GM18519 (cell line): ENCODE measurements around the gene MT1H.
"Not testable (repeated sequence)": the region's sequence is repeated elsewhere in the genome, so short reads cannot be mapped to it uniquely, and the experiment has no call there.

Source experiments
- ATAC-seq: cut with Tn5 transposase; IDR thresholded peaks from one replicate; pipeline ENCODE4 v1.9.1; 2021; ENCODE audit warnings: mild to moderate bottlenecking, moderate library complexity; ENCODE audit not compliant: unreplicated experiment, low FRiP score

Gene MT1H

DNA sequence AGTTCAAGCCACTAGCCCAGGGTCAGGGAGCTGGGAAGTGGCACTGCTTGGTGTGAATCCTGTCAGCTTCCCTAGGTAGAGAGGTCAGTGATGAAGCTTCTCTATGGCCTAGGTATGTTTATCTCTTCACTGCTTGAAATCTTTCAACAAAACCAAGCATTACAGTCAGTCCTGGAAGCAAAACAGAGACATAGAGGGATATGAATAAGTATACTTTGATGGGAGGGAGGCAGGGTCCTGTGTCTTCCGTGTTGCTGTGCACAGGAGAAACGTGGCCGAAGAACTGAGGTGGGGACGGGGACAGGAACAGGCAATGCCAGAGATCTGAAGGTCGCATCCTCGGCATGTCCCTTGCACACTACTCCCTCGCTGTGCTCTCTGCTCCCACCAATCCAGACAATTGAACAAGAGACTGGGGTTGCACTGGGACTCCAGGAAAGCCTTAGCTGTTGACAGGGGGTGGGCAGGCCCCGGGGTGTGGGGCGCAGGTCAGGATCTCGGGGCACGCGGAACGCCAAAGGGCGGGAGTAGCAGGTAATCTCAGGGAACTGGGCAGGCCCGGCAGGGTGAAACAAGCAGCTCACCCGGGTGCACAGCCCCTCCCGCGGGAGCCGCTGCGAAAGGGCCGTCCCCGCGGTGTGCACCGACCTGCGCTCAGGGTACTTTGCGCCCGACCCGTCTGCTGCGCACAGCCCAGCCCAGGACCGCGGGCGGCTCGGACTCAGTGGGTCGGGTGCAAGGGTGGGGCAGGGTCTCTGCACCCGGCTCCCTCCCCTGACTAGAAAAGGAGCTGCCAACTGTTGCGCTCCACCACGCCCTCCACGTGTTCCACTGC is at the start of gene MT1H:
MT1H (plus strand) TSS at position 810 of the 835 bp plus-strand sequence. CDS start 71 bp downstream, outside the sequence.
- no peak for ATAC-seq

DNA sequence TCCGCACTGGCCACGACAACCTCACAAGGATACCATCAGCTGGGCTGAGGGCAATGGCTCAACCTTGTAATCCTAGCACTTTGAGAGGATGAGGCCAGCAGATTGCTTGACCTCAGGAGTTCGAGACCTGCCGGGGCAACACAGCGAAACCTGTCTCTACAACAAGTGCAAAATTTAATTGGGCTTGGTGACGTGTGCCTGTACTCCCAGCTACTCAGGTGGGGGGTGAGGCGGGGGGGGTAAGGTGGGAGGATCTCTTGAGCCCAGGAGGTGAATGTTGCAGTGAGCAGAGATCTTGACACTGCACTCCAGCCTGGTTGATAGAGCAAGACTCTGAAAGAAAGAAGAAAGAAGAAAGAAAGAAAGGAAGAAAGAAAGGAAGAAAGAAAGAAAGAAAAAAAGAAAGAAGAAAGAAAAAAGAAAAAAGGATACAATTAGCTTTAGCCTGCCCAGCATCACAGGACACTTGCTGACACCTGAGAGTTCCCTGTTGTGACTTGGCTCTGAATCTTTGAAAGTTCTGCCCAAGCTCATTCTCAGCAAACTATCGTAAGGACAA is 49.2 kb upstream of the MT1H start:
- no peak for ATAC-seq

DNA sequence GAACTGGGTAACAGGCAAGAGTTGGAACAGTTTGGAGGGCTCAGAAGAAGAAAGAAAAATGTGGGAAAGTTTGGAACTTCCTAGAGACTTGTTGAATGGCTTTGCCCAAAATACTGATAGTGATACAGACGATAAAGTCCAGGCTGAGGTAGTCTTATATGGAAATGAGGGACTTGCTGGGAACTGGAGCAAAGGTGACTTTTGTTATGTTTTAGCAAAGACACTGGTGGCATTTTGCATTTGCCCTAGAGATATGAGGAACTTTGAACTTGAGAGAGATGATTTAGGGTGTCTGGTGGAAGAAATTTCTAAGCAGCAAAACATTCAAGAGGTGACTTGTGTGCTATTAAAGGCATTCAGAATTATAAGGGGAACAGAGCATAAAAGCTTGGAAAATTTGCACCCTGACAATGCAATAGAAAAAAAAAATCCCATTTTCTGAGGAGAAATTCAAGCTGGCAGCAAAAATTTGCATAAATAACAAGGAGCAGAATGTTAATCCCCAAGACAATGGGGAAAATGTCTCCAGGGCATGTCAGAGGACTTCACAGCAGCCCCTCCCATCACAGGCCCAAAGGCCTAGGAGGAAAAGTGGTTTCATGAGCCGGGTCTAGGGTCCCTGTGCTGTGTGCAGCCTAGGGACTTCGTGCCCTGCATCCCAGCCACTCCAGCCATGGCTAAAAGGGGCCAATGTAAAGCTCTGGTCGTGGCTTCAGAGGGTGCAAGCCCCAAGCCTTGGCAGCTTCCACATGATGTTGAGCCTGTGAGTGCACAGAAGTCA is 47.8 kb upstream of the MT1H start:
- not testable (repeated sequence) for ATAC-seq

DNA sequence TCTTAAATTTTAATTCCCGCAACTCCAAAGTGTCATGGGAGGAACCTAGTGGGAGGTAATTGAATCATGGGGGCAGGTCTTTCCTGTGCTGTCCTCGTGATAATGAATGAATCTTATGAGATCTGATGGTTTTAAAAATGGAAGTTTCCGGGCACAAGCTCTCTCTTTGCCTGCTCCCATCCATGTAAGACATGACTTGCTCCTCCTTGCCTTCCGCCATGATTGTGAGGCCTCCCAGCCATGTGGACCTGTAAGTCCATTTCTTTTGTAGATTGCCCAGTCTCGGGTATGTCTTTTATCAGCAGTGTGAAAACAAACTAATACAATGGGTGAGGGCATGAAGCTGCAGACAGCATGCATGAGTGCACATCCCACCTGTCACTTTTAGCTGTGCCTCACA is 46.4 kb upstream of the MT1H start:
- not testable (repeated sequence) for ATAC-seq

DNA sequence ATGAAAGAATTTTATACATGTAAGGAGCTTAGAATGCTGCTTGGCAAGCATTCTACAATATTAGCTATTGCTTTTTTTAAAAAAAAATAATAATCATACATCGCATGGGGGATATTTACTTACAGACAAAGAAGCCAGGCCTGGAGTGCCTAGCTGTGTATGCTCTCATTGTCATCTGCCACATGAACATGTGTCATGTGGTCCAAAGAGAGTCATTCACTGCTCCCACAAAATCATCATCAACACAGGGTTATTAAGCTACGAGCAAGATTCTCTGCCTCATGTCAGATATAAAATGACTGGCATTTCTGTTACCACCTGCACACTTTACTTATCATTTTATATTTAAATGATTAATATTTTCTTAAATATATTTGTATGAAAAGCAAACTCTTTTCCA is 46.0 kb upstream of the MT1H start:
- ATAC-seq, result no peak

DNA sequence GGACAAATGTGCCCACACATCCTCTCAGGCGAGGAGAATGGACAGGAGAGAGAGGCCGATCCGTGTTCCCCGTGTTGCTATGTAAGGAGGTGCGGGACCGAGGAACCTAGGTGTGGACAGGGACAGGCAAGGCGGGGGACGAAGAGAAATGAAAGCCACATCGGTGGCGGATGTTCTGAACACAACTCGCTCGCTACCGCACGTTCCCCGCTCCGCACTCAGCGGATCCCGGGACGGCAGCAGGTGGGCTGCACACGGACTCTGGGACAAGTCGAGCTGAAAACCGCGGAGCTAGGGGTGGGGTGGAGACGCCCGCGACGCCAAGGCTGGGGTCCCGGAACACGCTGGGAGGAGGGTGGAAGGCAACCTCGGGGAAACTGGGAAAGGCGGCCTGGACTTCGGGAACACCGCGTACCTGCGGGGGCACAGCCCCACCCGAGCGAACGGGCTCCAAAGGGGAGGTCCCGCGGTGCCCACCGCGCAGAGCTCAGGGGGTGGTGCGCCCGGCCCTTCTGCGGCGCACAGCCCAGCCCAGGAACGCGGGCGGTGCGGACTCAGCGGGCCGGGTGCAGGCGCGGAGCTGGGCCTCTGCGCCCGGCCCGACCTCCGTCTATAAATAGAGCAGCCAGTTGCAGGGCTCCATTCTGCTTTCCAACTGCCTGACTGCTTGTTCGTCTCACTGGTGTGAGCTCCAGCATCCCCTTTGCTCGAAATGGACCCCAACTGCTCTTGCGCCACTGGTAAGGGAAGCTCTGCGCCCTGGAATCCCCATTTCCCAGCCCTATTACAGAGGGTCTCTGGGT is 44.3 kb upstream of the MT1H start, which contains the start of gene MT1E:
MT1E (plus strand) TSS at position 642 of the 803 bp plus-strand sequence; CDS start at position 713, 71 bp downstream.
- no peak for ATAC-seq

DNA sequence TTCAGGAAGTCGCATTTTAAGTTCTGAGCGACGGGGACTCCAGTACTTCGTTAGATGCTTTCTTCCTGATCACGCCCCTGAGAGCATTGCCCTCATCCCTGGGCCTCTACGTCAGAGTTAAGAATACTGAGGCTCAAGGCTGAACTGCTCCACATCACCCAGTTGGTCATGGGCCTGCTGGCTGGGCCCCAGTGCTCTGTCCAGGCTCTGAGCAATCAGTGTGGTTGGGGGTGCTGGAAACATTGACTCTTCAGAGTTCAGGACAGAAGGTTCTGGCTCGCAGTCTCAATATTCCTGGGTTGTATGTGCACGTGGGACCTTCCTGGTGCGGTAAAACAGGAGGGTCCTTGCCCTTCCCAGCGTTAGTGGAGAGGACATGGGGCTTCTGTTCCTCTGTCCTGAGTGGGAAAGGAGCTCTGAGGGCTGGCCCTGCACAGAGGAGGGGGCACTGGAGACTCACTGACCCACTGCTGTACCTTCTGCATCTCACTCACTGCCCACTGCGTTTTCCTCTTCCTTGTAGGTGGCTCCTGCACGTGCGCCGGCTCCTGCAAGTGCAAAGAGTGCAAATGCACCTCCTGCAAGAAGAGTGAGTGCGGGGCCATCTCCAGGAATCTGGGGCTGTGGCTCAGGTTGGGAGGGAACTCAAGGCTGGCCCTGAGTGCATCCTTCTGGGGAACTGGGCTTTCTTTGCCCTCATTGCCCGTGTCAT is 43.5 kb upstream of the MT1H start:
- ATAC-seq, result no peak

DNA sequence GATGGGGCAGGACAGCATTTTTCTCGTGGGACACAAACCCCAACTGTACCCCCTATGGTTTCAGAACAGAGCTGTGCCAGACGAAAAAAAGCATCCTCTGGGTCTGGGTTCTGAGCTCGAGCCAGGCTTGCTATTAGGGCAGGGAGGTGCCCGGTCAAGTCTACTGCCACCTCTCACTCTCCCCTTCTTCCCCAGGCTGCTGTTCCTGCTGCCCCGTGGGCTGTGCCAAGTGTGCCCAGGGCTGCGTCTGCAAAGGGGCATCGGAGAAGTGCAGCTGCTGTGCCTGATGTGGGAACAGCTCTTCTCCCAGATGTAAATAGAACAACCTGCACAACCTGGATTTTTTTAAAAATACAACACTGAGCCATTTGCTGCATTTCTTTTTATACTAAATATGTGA is 42.9 kb upstream of the MT1H start:
- no peak for ATAC-seq

DNA sequence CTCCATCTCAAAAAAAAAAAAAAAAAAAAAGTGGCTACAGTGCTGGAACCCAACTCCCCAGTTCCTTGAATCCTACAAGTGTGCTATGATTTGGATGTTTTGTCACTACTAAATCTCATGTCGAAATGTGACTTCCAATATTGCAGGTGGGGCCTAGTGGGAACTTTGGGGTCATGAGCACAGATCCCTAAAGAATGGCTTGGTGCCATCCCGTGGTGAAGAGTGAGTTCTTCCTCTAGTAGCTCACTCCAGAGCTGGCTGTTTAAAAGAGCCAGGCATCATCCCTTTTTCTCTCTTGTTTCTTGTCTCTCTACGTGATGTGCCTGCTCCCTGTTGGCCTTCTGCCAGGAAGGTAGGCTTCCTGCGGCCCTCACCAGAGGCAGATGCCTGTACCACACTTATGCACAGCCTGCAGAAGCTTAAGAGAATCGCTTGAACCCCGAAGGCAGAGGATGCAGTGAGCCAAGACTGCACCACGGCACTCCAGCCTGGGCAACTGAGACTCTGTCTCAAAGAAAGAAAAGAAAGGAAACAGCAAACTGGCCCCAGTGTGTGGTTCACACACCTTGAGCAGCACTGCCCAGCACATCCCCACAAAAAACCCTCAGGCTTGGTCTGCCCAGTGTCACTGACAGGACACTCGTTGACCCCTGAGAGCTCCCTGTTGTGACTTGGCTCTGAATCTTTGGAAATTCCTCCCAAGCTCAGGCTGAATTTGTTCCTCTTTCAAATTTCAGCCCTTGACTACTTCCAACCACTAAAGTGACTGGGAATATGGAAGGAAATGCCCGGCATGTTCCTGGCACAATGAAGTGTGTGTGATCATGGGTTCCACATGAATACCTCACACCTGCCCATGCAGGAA is 40.9 kb upstream of the MT1H start:
- no peak for ATAC-seq

DNA sequence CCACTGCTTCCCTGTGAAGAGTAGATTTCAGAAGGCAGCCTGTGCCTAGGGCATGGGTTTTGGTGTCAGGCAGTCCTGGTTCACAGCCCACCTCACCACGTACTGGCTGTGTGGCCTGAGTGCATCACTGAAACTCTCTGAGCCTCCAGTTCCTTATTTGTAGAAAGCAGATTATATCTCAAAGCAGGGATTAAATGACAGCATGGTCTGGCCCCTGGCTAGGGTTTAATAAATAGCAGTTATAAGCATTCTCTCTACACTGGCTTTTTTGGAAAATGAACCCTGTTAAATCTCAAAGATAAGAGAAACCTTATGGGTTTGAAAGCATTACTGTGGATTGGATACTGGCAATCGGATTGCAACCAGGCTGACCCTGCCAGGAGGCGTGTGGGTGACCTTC is 40.1 kb upstream of the MT1H start:
- ATAC-seq, result no peak

DNA sequence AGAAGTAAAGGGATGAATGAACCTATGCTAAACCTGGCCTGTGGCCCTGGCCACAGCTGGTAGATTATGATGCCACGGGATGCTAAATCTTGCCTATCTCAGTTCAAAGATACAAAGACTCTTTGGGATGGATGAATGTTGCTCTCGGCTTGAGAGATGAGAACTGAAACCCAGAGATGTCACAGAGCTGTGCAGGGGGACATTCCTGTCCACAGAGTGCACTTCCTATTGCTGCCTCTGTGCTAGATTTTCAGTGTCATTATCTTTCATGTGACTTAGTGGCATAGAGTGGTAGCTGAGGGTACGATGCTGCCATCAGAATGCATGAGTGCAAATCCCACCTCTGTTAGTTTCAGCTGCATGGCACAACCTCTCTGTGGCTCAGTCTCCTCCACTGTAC is 39.5 kb upstream of the MT1H start:
- peak; percentile 91 for ATAC-seq

DNA sequence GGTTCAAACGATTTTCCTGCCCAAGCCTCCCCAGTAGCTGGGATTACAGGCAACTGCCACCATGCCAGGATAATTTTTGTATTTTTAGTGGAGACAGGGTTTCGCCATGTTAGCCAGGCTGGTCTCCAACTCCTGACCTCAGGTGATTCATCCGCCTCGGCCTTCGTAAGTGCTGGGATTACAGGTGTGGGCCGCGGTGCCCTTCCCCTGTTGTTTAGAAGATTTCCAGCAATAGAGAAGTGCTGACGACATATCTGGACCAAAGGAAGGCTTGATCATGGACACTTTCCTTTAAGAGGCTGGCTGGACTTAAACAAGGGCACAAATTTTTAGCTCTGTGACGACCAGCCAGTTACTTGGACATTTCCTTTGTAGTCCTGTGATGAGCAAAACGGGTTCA is 38.4 kb upstream of the MT1H start:
- no peak for ATAC-seq

DNA sequence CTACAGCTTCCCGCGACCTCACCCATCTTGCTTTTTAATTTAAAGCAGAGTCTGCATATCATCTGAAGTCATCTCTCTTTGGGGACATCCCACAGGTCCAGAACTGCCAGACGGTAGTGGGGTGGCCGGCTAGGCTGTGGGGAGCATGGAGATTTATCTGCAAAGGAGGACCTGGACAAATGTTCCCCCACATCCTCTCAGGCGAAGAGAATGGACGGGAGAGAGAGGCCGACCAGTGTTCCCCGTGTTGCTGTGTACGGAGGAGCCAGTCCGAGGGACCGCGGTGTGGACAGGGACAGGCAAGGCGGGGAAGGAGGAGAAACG is 37.8 kb upstream of the MT1H start:
- ATAC-seq, result no peak

DNA sequence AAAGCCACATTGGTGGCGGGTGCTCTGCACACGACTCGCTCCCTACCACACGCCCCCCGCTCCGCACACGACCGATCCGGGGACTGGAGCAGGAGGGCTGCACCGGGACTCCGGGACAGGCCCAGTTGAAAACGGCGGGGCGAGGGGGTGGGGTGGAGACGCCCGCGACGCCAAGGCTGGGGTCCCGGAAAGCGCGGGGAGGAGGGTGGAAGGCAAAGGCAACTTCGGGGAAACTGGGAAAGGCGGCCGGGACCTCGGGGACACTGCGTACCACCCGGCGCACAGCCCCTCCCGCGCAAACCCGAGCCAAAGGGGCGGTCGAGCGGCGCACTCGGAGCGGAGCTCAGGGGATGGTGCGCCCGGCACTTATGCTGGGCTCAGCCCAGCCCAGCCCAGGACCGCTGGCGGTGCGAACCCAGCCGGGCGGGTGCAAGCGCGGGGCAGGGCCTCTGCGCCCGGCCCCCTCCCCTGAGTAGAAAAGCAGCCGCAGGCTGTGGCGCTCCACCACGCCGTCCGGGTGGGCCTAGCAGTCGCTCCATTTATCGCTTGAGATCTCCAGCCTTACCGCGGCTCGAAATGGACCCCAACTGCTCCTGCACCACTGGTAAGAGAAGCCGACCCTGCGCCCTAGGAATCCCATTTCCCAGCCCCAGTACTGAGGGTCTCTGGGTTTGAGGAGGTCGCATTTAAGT is 37.3 kb upstream of the MT1H start, which contains the start of gene MT1M:
MT1M (plus strand) TSS at position 504 of the 692 bp plus-strand sequence; CDS start at position 577, 73 bp downstream.
- ATAC-seq, result no peak

DNA sequence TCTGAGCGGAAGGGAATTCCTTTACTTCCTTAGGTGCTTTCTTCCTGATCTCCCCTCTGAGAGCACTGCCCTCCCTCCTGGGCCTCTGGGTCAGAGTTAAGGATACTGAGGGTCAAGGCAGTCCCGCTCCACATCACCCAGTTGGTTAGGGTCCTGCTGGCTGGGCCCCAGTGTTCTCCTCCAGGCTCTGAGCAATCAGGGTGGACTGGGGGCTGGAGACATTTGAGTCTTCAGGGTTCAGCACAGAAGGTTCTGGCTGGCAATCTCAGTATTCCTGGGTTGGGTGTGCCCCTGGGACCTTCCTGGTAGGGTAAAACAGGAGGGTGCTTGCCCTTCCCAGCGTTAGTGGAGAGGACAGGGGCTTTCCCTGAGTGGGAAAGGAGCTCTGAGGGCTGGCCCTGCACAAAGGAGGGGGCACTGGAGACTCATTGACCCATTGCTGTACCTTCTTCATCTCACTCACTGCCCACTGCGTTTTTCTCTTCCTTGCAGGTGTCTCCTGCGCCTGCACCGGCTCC is 36.7 kb upstream of the MT1H start:
- ATAC-seq, result no peak

DNA sequence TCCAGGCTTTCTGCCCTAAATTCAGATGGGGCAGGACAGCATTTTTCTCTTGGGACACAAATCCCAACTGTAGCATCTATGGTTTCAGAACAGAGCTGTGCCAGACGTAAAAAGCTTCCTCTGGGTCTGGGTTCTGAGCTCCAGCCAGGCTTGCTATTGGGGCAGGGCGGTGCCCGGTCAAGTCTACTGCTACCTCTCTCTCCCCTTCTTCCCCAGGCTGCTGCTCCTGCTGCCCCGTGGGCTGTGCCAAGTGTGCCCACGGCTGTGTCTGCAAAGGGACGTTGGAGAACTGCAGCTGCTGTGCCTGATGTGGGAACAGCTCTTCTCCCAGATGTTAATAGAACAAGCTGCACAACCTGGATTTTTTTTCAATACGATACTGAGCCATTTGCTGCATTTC is 36.1 kb upstream of the MT1H start:
- no peak for ATAC-seq

DNA sequence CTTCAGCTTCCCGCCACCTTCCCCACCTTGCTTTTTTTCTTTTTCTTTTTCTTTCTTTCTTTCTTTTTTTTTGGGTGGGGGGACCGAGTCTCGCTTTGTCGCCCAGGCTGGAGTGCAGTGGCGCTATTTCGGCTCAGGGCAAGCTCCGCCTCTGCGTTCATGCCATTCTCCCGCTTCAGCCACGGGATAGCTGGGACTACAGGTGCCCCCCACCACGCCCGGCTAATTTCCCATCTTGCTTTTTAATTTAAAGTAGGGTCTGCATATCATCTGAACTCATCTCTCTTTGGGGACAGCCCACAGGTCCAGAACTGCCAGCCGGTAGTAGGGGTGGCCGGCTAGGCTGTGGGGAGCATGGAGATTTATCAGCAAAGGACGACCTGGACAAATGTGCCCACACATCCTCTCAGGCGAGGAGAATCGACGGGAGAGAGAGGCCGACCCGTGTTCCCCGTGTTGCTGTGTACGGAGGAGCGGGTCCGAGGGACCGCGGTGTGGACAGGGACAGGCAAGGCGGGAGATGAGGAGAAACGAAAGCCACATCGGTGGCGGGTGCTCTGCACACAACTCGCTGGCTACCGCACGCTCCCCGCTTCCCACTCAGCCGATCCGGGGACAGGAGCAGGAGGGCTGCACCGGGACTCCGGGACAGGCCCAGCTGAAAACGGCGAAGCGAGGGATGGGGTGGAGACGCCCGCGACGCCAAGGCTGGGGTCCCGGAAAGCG is 34.7 kb upstream of the MT1H start:
- no peak for ATAC-seq
